GM23338 (cell line): ENCODE data around the gene SMTN.

Experiments used
- CREB1 ChIP-seq: fragments of 250-450 bp; sonication (Bioruptor Pico); IDR thresholded peaks from 2 replicates; pipeline ENCODE4 v1.5.0; 2020; ENCODE audit warnings: low read depth, mild to moderate bottlenecking, moderate library complexity
- CTCF ChIP-seq, 2 experiments: fragments of 200-600 bp in 1 of 2; sonication (generic) in 1 of 2; conservative IDR thresholded peaks; 2 replicates each; pipeline versions ENCODE4 v1.5.1 to v1.6.1; 2016 to 2017; ENCODE audit warnings: antibody characterized with exemption in 2 of 2, low read depth in 2 of 2, mild to moderate bottlenecking in 2 of 2, moderate library complexity in 1 of 2
- ETS1 ChIP-seq: IDR thresholded peaks from 2 replicates; pipeline ENCODE4 v1.6.1; 2016; ENCODE audit warnings: antibody characterized with exemption
- EZH2 ChIP-seq: fragments of 200-600 bp; sonication (generic); IDR thresholded peaks from one replicate; pipeline ENCODE4 v1.8.0; 2017; ENCODE audit warnings: antibody characterized with exemption, mild to moderate bottlenecking, low read depth; ENCODE audit not compliant: unreplicated experiment
- EZH2phosphoT487 ChIP-seq: fragments of 200-600 bp; sonication (generic); IDR thresholded peaks from one replicate; pipeline ENCODE4 v1.8.1; 2018; ENCODE audit warnings: antibody characterized with exemption; ENCODE audit not compliant: unreplicated experiment
- JUNB ChIP-seq: IDR thresholded peaks from one replicate; pipeline ENCODE4 v1.6.1; 2016; ENCODE audit warnings: antibody characterized with exemption; ENCODE audit not compliant: unreplicated experiment
- POLR2AphosphoS5 ChIP-seq: IDR thresholded peaks from 2 replicates; pipeline ENCODE4 v1.6.1; 2016; ENCODE audit warnings: antibody characterized with exemption, low read depth
- REST ChIP-seq: IDR thresholded peaks from one replicate; pipeline ENCODE4 v1.6.1; 2018; ENCODE audit warnings: antibody characterized with exemption; ENCODE audit not compliant: unreplicated experiment
- ZNF114 ChIP-seq: fragments of 250-450 bp; sonication (Bioruptor Pico); IDR thresholded peaks from 2 replicates; pipeline ENCODE4 v1.5.0; 2020; ENCODE audit warnings: mild to moderate bottlenecking, moderate library complexity
- ZNF462 ChIP-seq: fragments of 250-450 bp; sonication (Bioruptor Pico); IDR thresholded peaks from 2 replicates; pipeline ENCODE4 v1.5.0; 2020; ENCODE audit warnings: mild to moderate bottlenecking, moderate library complexity

GRCh38 chr22:31103899-31104694 lies 23.0 kb downstream of the SMTN start:
- TF ChIP-seq CTCF (conservative IDR thresholded peaks at IDR 0.05; ENCODE audit: low read depth in 2 of 2) = no peak
- TF ChIP-seq EZH2 = no peak
- TF ChIP-seq REST = no peak
- no peak for TF ChIP-seq POLR2AphosphoS5
- no peak for TF ChIP-seq CREB1 (CRISPR knock-in tag)
- TF ChIP-seq ZNF114 = no peak
- no peak for TF ChIP-seq EZH2phosphoT487
- TF ChIP-seq ZNF462 = no peak
- TF ChIP-seq ETS1 = no peak
- no peak for TF ChIP-seq JUNB
